Femur (tissue), 1 donor: ENCODE measurements around the gene MSI2.

Experiments used
- DNase-seq: peaks from one replicate; pipeline ENCODE4 v3.0.0-alpha.2; 2017

MSI2 gene

DNA sequence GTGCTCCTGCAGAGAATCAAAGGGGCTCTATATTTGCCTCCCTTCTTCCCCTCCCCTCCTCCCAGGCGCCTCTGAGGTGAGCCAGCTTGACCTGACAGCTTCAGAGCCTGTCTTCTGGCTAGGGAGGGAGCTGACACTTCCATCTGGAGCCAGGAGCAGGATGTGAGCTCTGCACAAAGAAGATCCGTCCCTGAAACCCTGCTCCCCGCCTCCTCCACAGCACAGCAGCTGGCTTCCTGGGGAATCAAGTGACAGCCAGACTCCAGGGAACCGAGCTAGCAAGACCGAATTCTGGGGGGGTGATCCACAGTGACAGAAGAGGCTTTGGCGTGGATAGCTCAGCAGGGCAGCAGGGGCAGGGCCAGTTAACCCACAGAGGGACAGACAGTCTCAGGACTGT, 451.6 kb downstream of the MSI2 start:
- peak; percentile 44 for DNase-seq

DNA sequence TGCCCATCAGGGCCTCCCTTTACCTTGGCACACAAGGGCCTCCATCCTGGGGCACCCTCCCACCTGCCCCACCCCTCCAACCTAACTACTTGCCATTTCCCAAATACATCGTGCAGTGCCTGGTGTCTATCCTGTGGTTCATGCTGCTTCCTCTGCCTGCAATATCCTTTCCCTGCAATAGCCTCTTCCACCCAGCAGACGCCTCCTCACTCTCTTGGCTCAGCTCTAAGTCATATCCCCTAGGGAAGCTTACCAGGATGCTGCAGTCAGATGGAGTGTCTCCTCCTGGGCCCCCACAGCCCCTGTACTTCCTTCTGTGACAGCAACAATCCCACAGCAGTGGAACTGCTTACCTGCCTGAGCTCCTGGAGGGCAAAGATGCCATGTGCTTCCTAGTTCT, 452.1 kb downstream of the MSI2 start:
- DNase-seq = no peak

DNA sequence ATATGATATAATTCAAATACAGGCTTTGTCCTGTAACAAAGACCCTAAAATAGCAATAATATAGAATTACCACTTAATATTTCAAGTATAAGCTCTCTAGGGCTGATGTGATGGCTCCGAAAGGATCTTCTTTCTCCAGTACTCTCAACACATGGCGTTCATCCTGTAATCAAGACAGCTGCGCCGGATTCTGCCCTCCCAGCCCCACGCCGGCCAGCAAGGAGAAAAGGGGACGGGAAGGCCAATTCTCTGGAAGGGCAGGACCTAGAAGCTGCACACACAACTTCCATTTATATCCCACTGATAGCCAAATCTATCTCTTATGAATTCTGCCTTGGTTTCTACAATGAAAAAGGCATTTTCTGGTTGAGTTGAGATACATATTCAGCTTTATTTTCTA, 456.8 kb downstream of the MSI2 start:
- DNase-seq = no peak

DNA sequence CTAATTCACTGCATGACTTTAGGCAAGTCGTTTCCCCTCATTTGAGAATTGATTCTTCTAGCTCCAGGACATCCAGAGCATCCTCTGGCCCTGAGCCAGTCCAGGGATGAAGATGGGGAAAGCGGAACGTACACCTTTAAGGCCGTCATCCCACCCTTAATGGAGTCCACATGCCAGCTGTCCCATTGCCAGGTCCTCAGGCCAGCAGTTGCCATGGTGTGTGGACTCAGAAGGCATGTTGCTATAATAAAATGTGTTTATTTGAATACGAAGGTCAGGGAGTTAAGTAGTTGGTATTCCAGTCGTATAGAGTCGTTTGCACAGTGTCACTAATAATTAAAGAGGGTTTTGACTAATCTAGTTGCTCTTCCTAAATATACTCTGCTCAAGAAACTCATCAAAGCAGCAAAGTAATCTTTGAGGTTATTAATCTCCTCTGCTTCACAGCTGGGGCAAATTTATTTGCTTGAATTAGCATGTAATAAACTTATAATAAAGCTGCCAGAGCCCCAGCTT, 458.4 kb downstream of the MSI2 start:
- DNase-seq = peak; percentile 33

DNA sequence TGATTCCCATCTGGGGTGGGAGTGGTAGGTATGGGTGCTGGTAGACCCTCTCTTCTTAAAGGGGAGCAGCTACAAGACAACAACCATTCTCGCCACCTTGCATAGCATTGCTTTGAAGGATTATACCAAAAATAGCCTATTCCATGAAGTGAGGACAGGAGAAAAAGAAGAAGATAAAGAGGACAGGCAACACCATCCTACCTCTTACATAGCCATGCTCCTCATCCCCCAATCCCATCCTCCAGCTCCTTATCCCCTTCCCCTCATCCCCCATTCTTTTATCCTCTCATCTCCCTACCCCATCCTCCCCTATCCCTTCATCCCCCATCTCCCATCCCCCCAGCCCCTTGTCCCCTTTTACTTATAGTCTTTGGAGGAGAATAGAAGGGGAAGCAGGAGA, 459.7 kb downstream of the MSI2 start:
- DNase-seq = no peak

DNA sequence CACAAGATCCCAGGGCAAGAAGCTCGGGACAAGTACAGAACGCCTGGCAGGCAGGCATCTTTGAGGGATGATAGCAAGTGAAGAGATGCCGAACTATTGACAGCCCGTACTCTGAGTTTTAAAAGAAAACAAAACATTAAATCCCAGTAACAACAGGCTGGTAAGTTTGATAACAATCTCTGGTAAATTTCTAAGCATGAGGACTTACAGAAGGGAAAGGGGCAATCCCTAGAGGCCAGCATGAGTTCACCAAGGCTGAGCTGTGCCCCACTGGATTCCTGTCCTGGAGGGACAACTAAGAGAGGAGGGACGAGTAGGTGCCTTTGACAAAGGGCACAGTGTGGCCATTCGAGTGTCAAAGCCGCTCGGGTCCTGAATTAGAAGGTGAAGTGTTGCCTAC, 462.6 kb downstream of the MSI2 start:
- no peak for DNase-seq

DNA sequence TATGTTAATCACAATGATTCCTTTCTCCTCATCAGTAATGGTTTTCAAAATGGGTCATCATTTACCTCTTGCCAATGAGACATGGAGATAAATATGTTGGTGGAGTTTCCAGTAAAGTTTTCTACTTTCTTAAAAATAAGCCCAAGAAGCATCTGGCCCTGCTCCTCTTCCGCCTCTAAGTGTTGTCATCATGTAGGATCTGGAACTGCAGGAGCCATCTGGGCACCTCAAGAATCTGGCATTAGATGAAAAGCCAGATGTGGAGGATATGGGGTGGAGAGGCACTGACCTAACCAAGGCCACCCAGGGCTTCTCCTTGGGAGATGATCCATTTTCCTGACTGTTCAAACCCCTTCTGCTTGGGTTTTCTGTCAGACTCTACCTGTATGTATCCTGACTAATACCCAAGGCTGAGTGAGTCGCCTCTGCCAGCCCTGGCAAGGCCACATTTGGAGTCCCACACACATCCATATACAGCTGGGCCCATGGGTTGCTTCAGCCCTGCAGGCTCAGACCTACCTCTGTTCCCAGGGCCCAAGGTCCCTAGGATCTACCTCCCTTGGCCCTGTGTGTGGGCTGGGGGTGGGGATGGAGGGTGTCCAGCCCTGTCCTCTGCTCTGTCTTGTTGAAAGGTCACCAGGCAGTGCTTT, 464.2 kb downstream of the MSI2 start:
- no peak for DNase-seq

DNA sequence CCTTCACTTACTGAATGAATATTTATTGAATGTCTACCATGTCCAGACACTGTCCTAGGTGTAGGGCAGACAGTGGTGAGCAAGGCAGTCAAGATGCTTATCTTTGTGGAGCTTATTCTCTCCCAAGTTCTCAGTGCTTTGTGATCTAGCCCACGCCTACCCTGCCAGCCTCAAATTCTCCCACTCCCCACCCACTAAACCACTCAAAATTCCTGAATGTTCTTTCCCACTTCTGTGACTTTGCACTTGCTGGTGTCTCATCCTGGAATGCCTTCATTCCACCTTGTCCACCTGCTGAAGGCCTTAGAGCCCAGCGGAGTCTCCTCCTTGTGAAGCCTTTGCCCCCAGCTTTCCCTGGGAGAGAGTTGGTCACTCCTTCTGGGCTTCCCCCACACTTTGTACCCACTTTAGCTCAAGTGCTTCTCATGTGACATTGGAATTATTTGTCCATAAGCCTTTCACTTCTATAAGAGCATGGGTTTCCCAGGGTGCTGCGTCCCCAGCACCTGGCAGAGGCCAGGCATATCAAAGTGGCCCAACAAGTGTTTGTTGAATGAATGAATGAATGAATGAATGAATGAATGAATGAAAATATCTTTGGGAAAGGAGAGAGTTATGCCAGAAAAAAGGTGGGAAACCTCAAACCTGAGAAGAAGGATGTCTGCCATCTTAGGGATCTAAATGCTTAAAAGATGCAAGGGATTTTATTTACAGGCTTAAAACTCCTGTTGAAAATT, 465.8 kb downstream of the MSI2 start:
- no peak for DNase-seq

DNA sequence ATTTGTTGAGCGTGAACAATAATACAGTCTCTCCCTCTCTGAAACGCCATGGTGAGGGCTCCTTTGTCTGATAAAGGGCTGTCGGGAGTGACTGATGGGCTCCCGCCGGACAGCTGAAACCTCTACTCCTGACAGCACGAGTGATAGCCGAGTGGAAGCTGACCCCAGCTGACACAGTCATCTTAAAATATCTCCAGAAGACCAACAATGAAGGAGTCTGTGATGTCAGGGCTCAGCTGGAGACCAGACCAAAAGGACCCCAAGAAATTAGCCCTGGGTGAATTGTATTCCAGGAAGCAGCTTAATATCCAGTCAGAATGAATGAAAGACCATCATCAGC, 466.4 kb downstream of the MSI2 start:
- DNase-seq = no peak

DNA sequence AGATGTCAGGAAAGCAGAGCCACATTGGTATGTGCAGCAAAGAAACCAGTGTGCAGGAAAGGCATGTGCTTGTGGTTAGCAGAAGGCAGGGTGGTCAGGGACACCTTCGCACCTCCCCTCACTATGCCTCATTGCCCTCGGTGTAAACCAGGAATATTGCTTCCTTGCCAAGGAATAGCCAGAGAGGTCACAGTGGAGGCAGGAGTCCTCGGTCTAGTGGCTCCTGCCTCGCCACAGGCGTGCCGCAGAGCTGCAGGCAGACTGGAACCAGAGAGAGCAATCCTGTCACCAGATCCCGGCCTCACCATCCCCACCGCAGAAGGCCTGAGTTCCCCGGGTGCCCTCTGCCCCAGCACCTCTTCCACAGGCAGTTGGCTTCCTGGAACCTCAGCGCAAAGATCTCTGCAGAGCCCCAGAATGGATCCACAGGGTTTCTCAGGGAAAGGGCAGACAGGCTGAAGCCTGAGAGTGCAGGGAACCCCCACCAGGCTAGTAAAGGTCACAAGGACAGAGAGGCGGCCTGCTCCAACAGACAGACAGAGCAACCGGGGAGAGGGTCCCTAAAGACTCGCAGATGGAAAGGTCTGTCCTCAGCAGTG, 467.2 kb downstream of the MSI2 start:
- DNase-seq = no peak

DNA sequence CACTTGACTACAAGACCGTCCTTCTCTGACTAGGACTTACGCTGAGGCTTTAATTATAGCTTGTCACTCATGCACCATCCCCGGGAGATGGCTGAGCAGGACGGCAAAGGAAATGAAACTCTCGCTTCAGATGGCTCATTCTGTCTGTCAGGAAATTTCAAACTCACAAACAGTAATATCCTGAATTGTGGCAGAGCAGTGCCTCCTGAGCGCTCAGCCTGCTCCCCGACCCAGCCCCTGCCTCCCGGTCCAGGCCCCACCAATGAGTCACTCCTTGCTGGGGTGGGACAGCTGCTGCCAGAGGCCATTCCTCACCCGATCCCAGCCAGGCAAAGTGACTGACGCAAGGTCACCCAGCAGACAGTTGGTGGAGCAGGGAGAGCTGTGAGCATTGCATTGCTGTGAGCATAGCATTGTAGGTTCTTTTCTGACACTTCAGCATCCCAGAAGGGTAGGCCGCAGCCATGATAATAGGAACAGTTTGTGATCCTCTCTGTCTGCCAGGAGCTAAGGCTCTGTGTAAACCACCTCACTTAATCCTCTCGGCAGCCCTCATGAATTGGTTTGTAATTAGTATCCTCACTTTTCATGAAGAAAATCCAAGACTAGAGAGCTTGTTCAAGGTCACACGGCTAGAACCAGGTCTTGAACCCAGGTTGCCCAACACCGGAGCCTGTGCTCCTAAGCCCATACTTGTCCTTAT, 467.9 kb downstream of the MSI2 start:
- no peak for DNase-seq

DNA sequence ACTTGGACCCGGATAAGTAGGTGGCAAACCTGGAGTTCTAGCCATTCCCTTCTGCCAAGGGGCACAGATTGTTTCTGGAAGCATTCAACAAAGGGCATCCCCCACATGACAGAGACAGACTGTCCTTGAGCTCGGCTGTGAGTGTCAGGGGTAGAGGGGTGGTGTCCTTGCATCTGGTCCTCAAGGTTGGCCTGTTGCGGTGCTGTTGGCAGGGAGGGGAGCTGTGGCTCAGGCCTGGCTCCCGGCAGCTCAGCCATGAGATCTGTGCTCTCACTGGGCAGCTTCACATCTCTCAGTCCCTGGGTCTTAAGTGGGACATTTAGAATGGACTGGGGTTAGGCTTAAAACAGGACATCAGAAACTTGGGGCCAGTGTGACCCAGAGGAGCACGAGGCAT, 468.4 kb downstream of the MSI2 start:
- DNase-seq = no peak

DNA sequence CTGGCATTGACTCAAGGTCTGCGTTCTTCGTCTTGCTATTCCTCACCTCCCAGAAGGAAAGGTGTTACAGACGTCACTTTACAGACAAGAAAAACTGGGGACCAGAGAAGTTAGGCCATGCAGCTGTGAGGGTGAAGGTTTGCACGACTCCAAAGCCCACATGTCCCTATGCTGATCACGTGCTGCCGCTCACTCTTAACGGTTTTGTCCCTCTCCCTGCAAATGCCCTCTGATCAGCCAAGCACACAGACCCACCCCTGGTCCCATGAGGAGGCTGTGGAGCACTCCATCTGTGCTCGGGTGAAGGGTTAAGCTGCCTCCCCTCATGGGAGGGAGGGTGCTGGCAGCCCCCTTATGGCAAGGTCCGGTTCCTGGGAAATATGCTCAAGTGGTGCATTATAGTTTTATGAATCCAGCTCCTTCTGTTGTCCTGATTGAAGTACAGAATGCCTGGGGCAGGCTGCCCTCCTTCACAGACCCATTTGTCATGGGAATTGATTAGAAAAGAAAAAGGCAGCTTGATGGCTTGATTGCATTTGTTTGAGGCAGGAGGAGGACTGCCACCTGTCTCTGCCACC, 470.0 kb downstream of the MSI2 start:
- DNase-seq = no peak

DNA sequence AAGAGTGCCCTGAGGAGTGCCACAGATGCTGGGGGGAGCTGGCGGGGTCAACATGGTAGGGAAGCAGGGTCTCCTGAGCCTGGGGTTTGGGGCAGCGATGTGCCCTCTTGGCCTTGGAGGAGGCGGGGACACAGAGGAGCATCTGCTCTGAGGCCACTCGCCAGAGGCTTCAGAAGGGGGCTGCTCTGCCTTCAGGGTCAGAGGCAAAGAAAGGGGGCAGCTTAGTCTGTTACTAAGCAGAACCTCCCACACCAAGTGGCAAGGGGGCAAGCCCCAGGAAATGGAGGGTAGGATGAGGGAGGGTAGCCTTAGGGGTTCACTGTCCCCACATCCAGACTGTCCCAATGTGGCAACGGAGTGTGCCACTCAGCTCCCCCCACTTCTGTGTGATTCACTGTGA, 470.5 kb downstream of the MSI2 start:
- DNase-seq = no peak

DNA sequence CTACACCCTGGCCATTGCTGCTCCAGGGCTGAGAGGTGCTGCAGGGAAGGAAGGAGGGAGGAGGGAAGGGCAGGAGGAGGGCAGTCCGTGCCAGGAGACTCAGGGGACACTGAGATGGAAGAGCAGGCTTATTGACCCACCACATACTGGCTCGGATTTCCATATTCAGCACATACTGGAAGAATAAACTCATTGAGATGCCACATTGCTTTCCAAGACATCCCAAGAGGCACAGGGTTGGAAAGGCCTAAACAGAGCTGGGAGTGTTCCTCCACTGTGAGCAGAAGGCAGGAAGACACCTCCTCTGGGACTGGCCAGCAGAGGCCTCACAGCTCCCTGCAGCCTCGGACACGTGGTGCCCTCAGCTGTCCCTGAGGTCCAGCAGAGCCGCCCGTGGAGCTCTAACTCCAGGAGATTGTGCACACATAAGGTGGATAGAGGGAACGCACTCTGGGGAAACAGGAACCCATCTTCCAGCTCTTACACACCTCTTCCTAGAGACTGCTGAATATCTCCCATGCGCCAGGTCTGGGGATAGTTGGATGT, 471.4 kb downstream of the MSI2 start:
- DNase-seq = no peak

DNA sequence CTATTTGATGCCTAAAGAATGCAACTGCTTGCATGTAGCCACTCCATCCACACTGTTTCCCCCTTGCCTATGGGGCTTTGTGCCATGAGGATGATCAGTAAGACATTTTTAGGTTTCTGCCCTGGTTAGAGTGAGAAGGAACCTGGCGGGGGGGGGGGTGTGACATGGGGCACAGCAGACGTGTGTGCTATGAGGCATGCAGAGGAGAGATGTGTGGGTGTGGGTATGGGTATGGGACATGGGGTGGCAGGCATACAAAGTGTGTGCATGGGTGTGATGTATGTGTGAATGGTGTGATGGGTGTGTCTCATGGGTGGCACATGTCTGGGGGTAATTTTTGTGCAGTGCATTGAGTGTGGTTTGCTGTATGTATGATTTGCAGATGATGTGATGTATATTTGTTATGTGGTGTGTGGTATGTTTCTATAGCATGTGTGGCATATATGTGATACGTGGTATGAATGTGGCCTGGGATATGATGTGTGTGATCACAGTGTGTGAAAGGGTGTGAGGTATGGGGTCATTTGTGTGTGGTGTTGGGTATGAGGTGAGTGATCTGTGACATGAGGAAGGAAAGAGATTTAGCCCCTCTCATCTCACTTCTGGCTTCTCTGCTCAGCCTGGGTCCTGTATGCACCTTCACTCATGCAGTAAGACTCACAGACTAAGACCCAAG, 473.8 kb downstream of the MSI2 start:
- no peak for DNase-seq

DNA sequence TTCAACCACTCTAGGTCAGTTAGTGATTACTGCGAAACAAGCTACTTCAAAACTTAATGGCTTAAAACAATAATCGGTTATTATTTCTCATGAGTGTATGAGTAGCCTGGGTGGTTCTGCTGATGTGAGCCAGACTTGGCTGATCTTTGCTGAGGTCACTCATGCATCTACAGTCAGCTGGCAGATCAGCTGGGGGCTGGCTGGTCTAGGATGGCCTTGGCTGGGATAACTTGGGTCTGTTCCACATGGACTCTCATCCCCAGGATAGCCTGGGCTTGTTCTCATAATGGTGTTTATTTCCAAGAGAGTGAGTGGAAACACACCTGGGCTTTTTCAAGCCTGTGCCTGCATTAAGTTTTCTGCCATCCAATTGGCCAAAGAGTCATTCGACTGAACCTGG, 475.7 kb downstream of the MSI2 start:
- DNase-seq = no peak

DNA sequence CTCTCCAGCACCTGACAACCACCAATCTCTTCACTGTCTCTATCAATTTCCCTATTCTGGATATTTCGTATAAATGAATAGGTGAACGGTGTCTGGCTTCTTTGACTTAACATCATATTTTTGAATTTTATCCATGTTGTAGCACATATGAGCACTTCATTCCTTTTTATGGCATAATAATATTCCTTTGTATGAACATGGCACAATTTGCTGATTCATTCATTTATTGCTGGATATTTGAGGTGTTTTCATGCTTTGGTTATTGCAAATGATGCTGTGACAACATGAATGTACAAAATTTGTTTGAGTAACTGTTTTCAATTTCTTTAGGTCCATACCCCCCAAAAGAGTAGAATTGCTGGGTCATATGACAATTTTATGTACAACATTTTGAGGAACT, 476.8 kb downstream of the MSI2 start:
- no peak for DNase-seq
